ENCODE data around the gene ZNF823. TPM values are rescaled to one million over a fixed set of nuclear protein-coding genes. Genes with fewer than 3 reads are reported as not detected.

Gene ZNF823
- total and polyA plus RNA-seq, 2 of the 13 experiments (the other 11 are each of a cell fraction or from before 2014, with no cell fraction given): 5.7 to 11.7 TPM

GRCh38 chr19:11784356-11784755 is 45.6 kb upstream of the ZNF823 start (continued):
- TF ChIP-seq, protein P1, sequence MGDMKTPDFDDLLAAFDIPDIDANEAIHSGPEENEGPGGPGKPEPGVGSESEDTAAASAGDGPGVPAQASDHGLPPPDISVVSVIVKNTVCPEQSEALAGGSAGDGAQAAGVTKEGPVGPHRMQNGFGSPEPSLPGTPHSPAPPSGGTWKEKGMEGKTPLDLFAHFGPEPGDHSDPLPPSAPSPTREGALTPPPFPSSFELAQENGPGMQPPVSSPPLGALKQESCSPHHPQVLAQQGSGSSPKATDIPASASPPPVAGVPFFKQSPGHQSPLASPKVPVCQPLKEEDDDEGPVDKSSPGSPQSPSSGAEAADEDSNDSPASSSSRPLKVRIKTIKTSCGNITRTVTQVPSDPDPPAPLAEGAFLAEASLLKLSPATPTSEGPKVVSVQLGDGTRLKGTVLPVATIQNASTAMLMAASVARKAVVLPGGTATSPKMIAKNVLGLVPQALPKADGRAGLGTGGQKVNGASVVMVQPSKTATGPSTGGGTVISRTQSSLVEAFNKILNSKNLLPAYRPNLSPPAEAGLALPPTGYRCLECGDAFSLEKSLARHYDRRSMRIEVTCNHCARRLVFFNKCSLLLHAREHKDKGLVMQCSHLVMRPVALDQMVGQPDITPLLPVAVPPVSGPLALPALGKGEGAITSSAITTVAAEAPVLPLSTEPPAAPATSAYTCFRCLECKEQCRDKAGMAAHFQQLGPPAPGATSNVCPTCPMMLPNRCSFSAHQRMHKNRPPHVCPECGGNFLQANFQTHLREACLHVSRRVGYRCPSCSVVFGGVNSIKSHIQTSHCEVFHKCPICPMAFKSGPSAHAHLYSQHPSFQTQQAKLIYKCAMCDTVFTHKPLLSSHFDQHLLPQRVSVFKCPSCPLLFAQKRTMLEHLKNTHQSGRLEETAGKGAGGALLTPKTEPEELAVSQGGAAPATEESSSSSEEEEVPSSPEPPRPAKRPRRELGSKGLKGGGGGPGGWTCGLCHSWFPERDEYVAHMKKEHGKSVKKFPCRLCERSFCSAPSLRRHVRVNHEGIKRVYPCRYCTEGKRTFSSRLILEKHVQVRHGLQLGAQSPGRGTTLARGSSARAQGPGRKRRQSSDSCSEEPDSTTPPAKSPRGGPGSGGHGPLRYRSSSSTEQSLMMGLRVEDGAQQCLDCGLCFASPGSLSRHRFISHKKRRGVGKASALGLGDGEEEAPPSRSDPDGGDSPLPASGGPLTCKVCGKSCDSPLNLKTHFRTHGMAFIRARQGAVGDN (CRISPR knock-in tag; IDR thresholded peaks at IDR 0.05): no peak
- TF ChIP-seq ZNF543 (CRISPR knock-in tag; IDR thresholded peaks at IDR 0.05): no peak
- TF ChIP-seq ZNF558 (CRISPR knock-in tag; IDR thresholded peaks at IDR 0.05; ENCODE audit: borderline replicate concordance): no peak
- no peak for TF ChIP-seq TBX3 (IDR thresholded peaks at IDR 0.05; ENCODE audit: borderline replicate concordance)
- TF ChIP-seq ZNF446 (CRISPR knock-in tag; IDR thresholded peaks at IDR 0.05): no peak
- TF ChIP-seq, protein P2, sequence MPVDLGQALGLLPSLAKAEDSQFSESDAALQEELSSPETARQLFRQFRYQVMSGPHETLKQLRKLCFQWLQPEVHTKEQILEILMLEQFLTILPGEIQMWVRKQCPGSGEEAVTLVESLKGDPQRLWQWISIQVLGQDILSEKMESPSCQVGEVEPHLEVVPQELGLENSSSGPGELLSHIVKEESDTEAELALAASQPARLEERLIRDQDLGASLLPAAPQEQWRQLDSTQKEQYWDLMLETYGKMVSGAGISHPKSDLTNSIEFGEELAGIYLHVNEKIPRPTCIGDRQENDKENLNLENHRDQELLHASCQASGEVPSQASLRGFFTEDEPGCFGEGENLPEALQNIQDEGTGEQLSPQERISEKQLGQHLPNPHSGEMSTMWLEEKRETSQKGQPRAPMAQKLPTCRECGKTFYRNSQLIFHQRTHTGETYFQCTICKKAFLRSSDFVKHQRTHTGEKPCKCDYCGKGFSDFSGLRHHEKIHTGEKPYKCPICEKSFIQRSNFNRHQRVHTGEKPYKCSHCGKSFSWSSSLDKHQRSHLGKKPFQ (CRISPR knock-in tag; IDR thresholded peaks at IDR 0.05; ENCODE audit: insufficient replicate concordance): no peak

DNA sequence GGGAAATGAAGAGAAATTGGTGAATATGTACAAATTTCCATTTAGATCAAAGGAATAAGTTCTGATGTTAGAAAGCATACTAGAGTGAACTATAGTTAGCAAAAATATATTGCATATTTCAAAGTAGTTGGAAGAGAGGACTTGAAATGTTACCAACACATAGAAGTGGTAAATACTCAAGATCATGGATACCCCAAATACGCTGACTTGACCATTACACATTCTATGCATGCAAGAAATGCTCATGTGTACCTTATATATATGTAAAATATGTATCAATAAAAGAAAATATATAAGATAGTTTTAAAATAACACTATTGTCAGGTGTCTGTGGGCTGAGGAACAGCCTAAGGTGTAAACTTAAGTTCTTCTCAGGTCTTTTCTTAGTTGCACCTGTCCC is 45.0 kb upstream of the ZNF823 start:
- in situ Hi-C loops (cut with HindIII; ENCODE audit: extremely low pct_ligation_motif_present, low pct_unique_long_range_greater_than_20kb): loop anchor here (10.0 kb wide), 1 partner anchor 109 kb away; no protein-coding TSS in a partner anchor
- H4K20me1 ChIP-seq (ENCODE audit: insufficient read depth, low read length): no peaks in the 10 kb centered on the region
- H3K27me3 ChIP-seq (ENCODE audit: control insufficient read depth in 1 of 2, insufficient read depth in 2 of 2, low read length in 2 of 2): no peaks in the 10 kb centered on the region
- no TSS peak for BruUV-seq (replicated peaks)
- no peaks in the 10 kb centered on the region for H3K79me2 ChIP-seq (ENCODE audit: insufficient read depth, low read length)
- no peak overlapping the region for H3K4me2 ChIP-seq (ENCODE audit: low read depth, low read length)
- FAIRE-seq (no peak), DNase-seq (ENCODE audit: low spot score) (no peak), ATAC-seq (no peak)
- H3K9me3 ChIP-seq (ENCODE audit: low read length): no peaks in the 10 kb centered on the region
- H2AFZ ChIP-seq (ENCODE audit: low read length): no peak overlapping the region
- no peak overlapping the region for H3K9ac ChIP-seq (ENCODE audit: insufficient read depth, low read depth, low read length)
- ChIA-PET CTCF (ENCODE audit: low intra/inter-chr PET ratio, low total read pairs) (no interaction called here), POLR2A (no interaction called here)
- peaks cover 8 to 28% of the 10 kb centered on the region in 2 experiments for H3K36me3 ChIP-seq (replicated peaks in 1 of 2; ENCODE audit: control insufficient read depth in 1 of 2, insufficient read depth in 2 of 2, low read length in 2 of 2)
- peak; percentile 81 to 84 for TF ChIP-seq MAFK (conservative IDR thresholded peaks at IDR 0.05 in 1 of 2, IDR thresholded peaks at IDR 0.05 in 1 of 2; ENCODE audit: low read length in 2 of 2)
- TF ChIP-seq, protein P3, sequence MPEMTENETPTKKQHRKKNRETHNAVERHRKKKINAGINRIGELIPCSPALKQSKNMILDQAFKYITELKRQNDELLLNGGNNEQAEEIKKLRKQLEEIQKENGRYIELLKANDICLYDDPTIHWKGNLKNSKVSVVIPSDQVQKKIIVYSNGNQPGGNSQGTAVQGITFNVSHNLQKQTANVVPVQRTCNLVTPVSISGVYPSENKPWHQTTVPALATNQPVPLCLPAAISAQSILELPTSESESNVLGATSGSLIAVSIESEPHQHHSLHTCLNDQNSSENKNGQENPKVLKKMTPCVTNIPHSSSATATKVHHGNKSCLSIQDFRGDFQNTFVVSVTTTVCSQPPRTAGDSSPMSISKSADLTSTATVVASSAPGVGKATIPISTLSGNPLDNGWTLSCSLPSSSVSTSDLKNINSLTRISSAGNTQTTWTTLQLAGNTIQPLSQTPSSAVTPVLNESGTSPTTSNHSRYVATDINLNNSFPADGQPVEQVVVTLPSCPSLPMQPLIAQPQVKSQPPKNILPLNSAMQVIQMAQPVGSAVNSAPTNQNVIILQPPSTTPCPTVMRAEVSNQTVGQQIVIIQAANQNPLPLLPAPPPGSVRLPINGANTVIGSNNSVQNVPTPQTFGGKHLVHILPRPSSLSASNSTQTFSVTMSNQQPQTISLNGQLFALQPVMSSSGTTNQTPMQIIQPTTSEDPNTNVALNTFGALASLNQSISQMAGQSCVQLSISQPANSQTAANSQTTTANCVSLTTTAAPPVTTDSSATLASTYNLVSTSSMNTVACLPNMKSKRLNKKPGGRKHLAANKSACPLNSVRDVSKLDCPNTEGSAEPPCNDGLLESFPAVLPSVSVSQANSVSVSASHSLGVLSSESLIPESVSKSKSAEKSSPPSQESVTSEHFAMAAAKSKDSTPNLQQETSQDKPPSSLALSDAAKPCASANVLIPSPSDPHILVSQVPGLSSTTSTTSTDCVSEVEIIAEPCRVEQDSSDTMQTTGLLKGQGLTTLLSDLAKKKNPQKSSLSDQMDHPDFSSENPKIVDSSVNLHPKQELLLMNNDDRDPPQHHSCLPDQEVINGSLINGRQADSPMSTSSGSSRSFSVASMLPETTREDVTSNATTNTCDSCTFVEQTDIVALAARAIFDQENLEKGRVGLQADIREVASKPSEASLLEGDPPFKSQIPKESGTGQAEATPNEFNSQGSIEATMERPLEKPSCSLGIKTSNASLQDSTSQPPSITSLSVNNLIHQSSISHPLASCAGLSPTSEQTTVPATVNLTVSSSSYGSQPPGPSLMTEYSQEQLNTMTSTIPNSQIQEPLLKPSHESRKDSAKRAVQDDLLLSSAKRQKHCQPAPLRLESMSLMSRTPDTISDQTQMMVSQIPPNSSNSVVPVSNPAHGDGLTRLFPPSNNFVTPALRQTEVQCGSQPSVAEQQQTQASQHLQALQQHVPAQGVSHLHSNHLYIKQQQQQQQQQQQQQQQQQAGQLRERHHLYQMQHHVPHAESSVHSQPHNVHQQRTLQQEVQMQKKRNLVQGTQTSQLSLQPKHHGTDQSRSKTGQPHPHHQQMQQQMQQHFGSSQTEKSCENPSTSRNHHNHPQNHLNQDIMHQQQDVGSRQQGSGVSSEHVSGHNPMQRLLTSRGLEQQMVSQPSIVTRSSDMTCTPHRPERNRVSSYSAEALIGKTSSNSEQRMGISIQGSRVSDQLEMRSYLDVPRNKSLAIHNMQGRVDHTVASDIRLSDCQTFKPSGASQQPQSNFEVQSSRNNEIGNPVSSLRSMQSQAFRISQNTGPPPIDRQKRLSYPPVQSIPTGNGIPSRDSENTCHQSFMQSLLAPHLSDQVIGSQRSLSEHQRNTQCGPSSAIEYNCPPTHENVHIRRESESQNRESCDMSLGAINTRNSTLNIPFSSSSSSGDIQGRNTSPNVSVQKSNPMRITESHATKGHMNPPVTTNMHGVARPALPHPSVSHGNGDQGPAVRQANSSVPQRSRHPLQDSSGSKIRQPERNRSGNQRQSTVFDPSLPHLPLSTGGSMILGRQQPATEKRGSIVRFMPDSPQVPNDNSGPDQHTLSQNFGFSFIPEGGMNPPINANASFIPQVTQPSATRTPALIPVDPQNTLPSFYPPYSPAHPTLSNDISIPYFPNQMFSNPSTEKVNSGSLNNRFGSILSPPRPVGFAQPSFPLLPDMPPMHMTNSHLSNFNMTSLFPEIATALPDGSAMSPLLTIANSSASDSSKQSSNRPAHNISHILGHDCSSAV (CRISPR knock-in tag; IDR thresholded peaks at IDR 0.05; ENCODE audit: borderline replicate concordance): no peak
- TF ChIP-seq MAFF (IDR thresholded peaks at IDR 0.05; ENCODE audit: low read depth, low read length): peak; percentile 78
- no peak overlapping the region for H3K4me3 ChIP-seq (replicated peaks in 1 of 3; ENCODE audit: insufficient read depth in 1 of 3, low read depth in 2 of 3, low read length in 3 of 3)
- intact Hi-C loops (cut with micrococcal nuclease; ENCODE audit: unreplicated experiment): no loop called here
- no peak overlapping the region for H3K27ac ChIP-seq (ENCODE audit: extremely low read length, insufficient read depth, low read length)
- no peaks in the 10 kb centered on the region for H3K4me1 ChIP-seq (ENCODE audit: insufficient read depth, low read length)
- WGBS (ENCODE audit: low lambda C conversion rate): 100% methylated on average over 1 of the region's 1 CpG
